ENCODE measurements around the gene CTNNA2.

Gene CTNNA2

DNA sequence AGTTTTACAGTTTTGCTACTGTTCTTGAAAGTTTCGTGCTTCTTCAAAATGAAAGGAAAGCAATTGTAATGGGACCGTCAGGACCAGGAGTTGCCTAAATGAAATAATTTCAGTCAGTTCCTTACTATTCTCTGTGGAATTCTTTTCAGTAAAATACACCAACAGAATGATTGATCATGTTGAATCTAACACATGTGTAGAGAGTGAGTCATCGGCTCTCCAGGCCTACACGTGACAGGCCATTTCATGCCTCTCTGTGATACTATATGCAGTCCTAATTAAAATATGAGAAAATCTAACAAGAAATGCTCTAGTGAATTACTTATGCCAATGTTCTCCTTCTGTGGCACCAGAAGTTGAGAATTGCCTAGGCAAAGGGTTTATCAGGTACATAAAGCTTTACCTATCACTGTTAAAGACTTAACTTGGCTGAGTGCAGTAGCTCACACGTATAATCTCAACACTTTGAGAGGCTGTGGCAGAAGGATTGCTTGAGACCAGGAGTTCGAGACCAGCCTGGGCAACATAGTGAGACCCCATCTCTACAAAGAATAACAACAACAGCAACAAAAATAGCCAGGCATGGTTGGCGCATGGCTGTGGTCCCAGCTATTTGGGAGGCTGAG lies 592.3 kb downstream of the CTNNA2 start:
- Histone ChIP-seq H3K27me3 (ENCODE audit: control insufficient read depth, insufficient read depth, low read length) (no peaks in the 10 kb centered on the region), H3K36me3 (ENCODE audit: control insufficient read depth, insufficient read depth, low read length) (no peaks in the 10 kb centered on the region), H3K9ac (ENCODE audit: low read length) (no peak overlapping the region), H3K4me1 (ENCODE audit: control insufficient read depth, insufficient read depth, low read length) (no peaks in the 10 kb centered on the region), H3K4me3 (ENCODE audit: low read length) (no peak overlapping the region), H3K9me3 (ENCODE audit: control insufficient read depth, low read length) (no peaks in the 10 kb centered on the region)

DNA sequence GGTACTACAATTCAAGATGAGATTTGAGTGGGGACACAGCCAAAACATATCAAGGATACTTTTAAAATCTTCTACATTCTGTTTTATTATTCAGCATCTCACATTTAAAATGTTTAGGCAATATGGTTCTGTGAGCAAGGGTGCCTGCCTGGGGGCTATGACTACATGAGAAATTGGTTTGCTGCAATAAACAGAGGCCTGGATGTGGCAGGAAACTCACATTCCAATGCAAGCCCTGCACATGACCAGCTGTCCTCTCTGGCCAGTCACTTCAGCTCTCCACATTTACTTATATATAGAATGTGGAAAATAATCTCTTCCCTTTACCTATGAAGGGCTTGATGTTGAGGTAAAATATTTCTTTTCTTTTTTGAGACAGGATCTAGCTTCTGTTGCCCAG lies 598.3 kb downstream of the CTNNA2 start:
- no peak overlapping the region for H3K9ac ChIP-seq (ENCODE audit: low read length)
- H3K36me3 ChIP-seq (ENCODE audit: control insufficient read depth, insufficient read depth, low read length): no peaks in the 10 kb centered on the region
- H3K4me3 ChIP-seq (ENCODE audit: low read length): no peak overlapping the region
- H3K9me3 ChIP-seq (ENCODE audit: control insufficient read depth, low read length): no peaks in the 10 kb centered on the region
- H3K4me1 ChIP-seq (ENCODE audit: control insufficient read depth, insufficient read depth, low read length): no peaks in the 10 kb centered on the region
- H3K27me3 ChIP-seq (ENCODE audit: control insufficient read depth, insufficient read depth, low read length): no peaks in the 10 kb centered on the region

- H3K9me3 ChIP-seq (ENCODE audit: control insufficient read depth, low read length): no peaks in the 10 kb centered on the region
- no peaks in the 10 kb centered on the region for H3K4me1 ChIP-seq (ENCODE audit: control insufficient read depth, insufficient read depth, low read length)
- no peaks in the 10 kb centered on the region for H3K36me3 ChIP-seq (ENCODE audit: control insufficient read depth, insufficient read depth, low read length)
- no peak overlapping the region for H3K9ac ChIP-seq (ENCODE audit: low read length)
- H3K4me3 ChIP-seq (ENCODE audit: low read length): no peak overlapping the region
- no peaks in the 10 kb centered on the region for H3K27me3 ChIP-seq (ENCODE audit: control insufficient read depth, insufficient read depth, low read length)
These were observed 599.9 kb downstream of the CTNNA2 start for GRCh38 chr2:80112790-80113189.

DNA sequence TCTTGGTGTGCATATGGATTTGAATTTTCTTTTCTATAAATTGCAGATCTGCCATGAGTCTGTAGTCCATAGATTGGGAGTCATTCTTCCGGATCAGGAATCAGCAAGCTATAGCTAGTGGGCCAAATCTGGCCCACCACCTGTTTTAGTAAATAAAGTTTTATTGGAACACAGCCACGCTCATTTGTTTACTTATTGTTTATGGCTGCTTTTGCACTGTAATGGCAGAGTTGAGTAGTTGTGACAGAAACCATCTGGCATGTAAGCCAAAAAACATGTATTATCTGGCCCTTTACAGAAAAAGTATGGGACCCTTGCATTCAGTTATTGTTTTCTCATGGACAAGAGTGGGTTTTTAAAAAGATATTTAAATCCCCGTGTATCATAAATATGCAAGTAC lies 600.5 kb downstream of the CTNNA2 start:
- no peak overlapping the region for H3K4me3 ChIP-seq (ENCODE audit: low read length)
- no peaks in the 10 kb centered on the region for H3K4me1 ChIP-seq (ENCODE audit: control insufficient read depth, insufficient read depth, low read length)

DNA sequence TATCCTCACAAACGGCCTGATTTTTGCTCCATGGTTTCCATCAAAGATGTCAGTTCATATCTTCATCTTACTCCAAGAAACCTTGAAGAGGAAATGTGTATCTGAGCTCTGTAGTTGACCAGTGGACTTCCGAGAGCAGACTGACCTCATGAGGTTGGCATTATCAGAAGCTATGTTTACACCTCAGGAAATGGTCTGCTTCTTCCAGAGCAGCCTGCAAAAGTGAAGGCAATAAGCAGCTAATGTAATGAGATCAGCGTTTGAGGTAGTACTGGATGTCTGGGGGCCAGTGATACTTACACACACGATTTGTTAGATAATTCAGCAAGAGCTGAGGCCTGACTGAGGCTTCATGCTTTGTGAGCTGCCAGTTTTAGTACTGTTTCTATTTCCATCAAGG lies 602.0 kb downstream of the CTNNA2 start:
- no peaks in the 10 kb centered on the region for H3K27me3 ChIP-seq (ENCODE audit: control insufficient read depth, insufficient read depth, low read length)
- no peaks in the 10 kb centered on the region for H3K9me3 ChIP-seq (ENCODE audit: control insufficient read depth, low read length)
- no peaks in the 10 kb centered on the region for H3K4me1 ChIP-seq (ENCODE audit: control insufficient read depth, insufficient read depth, low read length)
- H3K36me3 ChIP-seq (ENCODE audit: control insufficient read depth, insufficient read depth, low read length): no peaks in the 10 kb centered on the region
- no peak overlapping the region for H3K9ac ChIP-seq (ENCODE audit: low read length)
- H3K4me3 ChIP-seq (ENCODE audit: low read length): no peak overlapping the region

More for the DNA sequence above, 600.5 kb downstream of the CTNNA2 start:
- no peaks in the 10 kb centered on the region for H3K9me3 ChIP-seq (ENCODE audit: control insufficient read depth, low read length)
- H3K9ac ChIP-seq (ENCODE audit: low read length): no peak overlapping the region
- no peaks in the 10 kb centered on the region for H3K36me3 ChIP-seq (ENCODE audit: control insufficient read depth, insufficient read depth, low read length)
- no peaks in the 10 kb centered on the region for H3K27me3 ChIP-seq (ENCODE audit: control insufficient read depth, insufficient read depth, low read length)

- no peaks in the 10 kb centered on the region for H3K36me3 ChIP-seq (ENCODE audit: control insufficient read depth, insufficient read depth, low read length)
- H3K9me3 ChIP-seq (ENCODE audit: control insufficient read depth, low read length): no peaks in the 10 kb centered on the region
- H3K27me3 ChIP-seq (ENCODE audit: control insufficient read depth, insufficient read depth, low read length): no peaks in the 10 kb centered on the region
- no peak overlapping the region for H3K4me3 ChIP-seq (ENCODE audit: low read length)
- H3K4me1 ChIP-seq (ENCODE audit: control insufficient read depth, insufficient read depth, low read length): no peaks in the 10 kb centered on the region
- no peak overlapping the region for H3K9ac ChIP-seq (ENCODE audit: low read length)
These were observed 604.5 kb downstream of the CTNNA2 start for GRCh38 chr2:80117401-80117800.

DNA sequence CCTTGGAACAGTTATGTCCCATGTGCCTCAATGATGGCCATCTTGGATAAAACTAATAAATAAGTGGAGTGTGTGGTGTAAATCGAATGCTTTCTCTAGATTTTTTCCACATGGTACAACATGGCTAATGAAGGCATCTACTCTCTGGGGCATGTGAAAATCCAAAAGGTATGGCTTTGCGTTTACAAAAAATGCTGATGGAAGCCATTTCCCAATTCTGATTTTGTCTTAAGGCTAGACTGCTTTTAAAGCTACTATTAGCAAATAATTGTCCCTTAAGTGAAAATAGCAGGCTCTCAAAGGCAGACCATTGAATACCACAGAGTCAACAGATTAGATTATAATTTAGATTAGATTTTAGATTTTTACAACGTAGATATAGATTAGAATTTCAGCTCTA lies 608.0 kb downstream of the CTNNA2 start:
- no peaks in the 10 kb centered on the region for H3K27me3 ChIP-seq (ENCODE audit: control insufficient read depth, insufficient read depth, low read length)
- H3K9me3 ChIP-seq (ENCODE audit: control insufficient read depth, low read length): no peaks in the 10 kb centered on the region
- H3K4me3 ChIP-seq (ENCODE audit: low read length): no peak overlapping the region
- no peaks in the 10 kb centered on the region for H3K36me3 ChIP-seq (ENCODE audit: control insufficient read depth, insufficient read depth, low read length)
- H3K9ac ChIP-seq (ENCODE audit: low read length): no peak overlapping the region
- H3K4me1 ChIP-seq (ENCODE audit: control insufficient read depth, insufficient read depth, low read length): no peaks in the 10 kb centered on the region

DNA sequence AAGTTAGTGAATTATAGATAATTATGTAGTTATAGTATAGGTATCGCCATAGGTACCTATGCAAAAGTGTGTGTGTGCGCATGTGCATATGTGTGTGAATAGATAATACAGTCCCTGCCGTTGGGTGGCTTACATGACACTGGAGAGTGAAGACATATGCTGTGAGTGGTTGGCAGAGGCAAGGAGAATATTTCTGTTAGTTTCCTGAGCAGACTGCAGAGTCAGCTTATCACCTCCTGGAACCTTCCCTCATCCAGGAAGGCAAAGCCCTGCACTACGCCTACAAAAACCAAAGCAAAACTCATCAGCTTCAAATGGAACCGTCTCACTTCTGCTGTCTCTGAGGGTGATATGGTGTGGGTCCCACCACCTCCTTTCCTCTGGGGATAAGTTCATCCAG lies 609.8 kb downstream of the CTNNA2 start:
- Histone ChIP-seq H3K9me3 (ENCODE audit: control insufficient read depth, low read length) (no peaks in the 10 kb centered on the region), H3K27me3 (ENCODE audit: control insufficient read depth, insufficient read depth, low read length) (no peaks in the 10 kb centered on the region), H3K36me3 (ENCODE audit: control insufficient read depth, insufficient read depth, low read length) (no peaks in the 10 kb centered on the region), H3K9ac (ENCODE audit: low read length) (no peak overlapping the region), H3K4me1 (ENCODE audit: control insufficient read depth, insufficient read depth, low read length) (no peaks in the 10 kb centered on the region), H3K4me3 (ENCODE audit: low read length) (no peak overlapping the region)

- Histone ChIP-seq H3K4me1 (ENCODE audit: control insufficient read depth, insufficient read depth, low read length) (no peaks in the 10 kb centered on the region), H3K9ac (ENCODE audit: low read length) (no peak overlapping the region), H3K27me3 (ENCODE audit: control insufficient read depth, insufficient read depth, low read length) (no peaks in the 10 kb centered on the region), H3K4me3 (ENCODE audit: low read length) (no peak overlapping the region), H3K36me3 (ENCODE audit: control insufficient read depth, insufficient read depth, low read length) (no peaks in the 10 kb centered on the region), H3K9me3 (ENCODE audit: control insufficient read depth, low read length) (no peaks in the 10 kb centered on the region)
These were observed 613.8 kb downstream of the CTNNA2 start for GRCh38 chr2:80126596-80127189.

DNA sequence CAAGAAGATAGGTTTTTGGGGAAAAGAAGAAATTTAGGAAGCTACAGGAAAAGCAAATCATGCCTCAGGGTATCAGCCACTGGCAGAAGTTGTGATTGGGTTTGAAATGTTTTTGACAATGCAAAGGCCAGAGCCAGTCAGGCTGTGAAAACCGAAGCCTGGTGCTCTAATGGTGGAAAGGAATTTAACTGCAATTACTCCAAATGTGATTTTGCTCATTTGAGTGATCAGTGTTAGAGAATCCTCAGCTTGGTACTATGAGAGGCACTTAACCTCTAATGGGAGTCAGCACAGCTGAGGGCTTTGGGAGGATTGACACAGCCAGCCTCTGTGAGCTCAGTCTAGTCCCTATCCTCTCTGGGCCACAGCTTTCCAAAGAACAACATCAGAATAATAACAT lies 615.2 kb downstream of the CTNNA2 start:
- no peak overlapping the region for H3K9ac ChIP-seq (ENCODE audit: low read length)
- no peaks in the 10 kb centered on the region for H3K4me1 ChIP-seq (ENCODE audit: control insufficient read depth, insufficient read depth, low read length)
- H3K27me3 ChIP-seq (ENCODE audit: control insufficient read depth, insufficient read depth, low read length): no peaks in the 10 kb centered on the region
- no peaks in the 10 kb centered on the region for H3K36me3 ChIP-seq (ENCODE audit: control insufficient read depth, insufficient read depth, low read length)
- no peaks in the 10 kb centered on the region for H3K9me3 ChIP-seq (ENCODE audit: control insufficient read depth, low read length)
- H3K4me3 ChIP-seq (ENCODE audit: low read length): no peak overlapping the region

- no peak overlapping the region for H3K4me3 ChIP-seq (ENCODE audit: low read length)
- no peaks in the 10 kb centered on the region for H3K27me3 ChIP-seq (ENCODE audit: control insufficient read depth, insufficient read depth, low read length)
- no peaks in the 10 kb centered on the region for H3K4me1 ChIP-seq (ENCODE audit: control insufficient read depth, insufficient read depth, low read length)
- H3K9me3 ChIP-seq (ENCODE audit: control insufficient read depth, low read length): no peaks in the 10 kb centered on the region
- no peaks in the 10 kb centered on the region for H3K36me3 ChIP-seq (ENCODE audit: control insufficient read depth, insufficient read depth, low read length)
- no peak overlapping the region for H3K9ac ChIP-seq (ENCODE audit: low read length)
These were observed 619.4 kb downstream of the CTNNA2 start for GRCh38 chr2:80132281-80132680.

DNA sequence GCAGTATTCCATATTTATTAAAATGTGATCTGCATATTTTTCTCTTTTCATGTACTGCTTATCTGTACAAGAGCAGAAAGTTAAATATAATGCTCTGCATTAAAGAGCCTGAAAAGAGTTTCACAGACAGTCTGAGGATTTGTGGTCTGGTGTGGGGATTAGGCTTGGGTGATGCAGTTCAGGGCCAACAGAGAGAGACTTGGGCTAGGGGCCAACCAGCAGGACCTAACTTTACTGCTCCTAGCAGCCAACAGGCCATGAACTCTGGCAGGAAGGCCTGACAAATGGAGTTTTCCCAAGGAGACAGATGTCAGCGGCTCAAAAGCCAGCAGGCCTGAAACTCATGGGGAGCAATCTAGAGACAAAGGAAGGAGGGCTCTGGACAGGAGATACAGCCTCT lies 622.1 kb downstream of the CTNNA2 start:
- Histone ChIP-seq H3K4me3 (ENCODE audit: low read length) (no peak overlapping the region), H3K36me3 (ENCODE audit: control insufficient read depth, insufficient read depth, low read length) (no peaks in the 10 kb centered on the region), H3K9ac (ENCODE audit: low read length) (no peak overlapping the region), H3K9me3 (ENCODE audit: control insufficient read depth, low read length) (no peaks in the 10 kb centered on the region), H3K27me3 (ENCODE audit: control insufficient read depth, insufficient read depth, low read length) (no peaks in the 10 kb centered on the region), H3K4me1 (ENCODE audit: control insufficient read depth, insufficient read depth, low read length) (no peaks in the 10 kb centered on the region)

GRCh38 chr2:80136338-80136737 lies 623.5 kb downstream of the CTNNA2 start:
- no peaks in the 10 kb centered on the region for H3K36me3 ChIP-seq (ENCODE audit: control insufficient read depth, insufficient read depth, low read length)
- no peak overlapping the region for H3K9ac ChIP-seq (ENCODE audit: low read length)
- H3K4me1 ChIP-seq (ENCODE audit: control insufficient read depth, insufficient read depth, low read length): no peaks in the 10 kb centered on the region
- no peak overlapping the region for H3K4me3 ChIP-seq (ENCODE audit: low read length)
- no peaks in the 10 kb centered on the region for H3K9me3 ChIP-seq (ENCODE audit: control insufficient read depth, low read length)
- H3K27me3 ChIP-seq (ENCODE audit: control insufficient read depth, insufficient read depth, low read length): no peaks in the 10 kb centered on the region

Measured in mucosa of stomach (tissue), 1 donor.